Upper lobe of left lung (tissue), 6 donors: ENCODE measurements around the gene ZXDC. TPM values are rescaled to one million over a fixed set of nuclear protein-coding genes. Genes with fewer than 3 reads are reported as not detected.

Source experiments
- ATAC-seq, 2 donors: fragments of 200-7000 bp; cut with Tn5 transposase; one replicate each; pipeline ENCODE4 v1.9.1; 2022; ENCODE audit warnings: mild to moderate bottlenecking in 2 of 2, moderate library complexity in 2 of 2; ENCODE audit not compliant: low FRiP score in 2 of 2
- DNase-seq, 2 donors: peaks; one replicate each; pipeline ENCODE4 v3.0.0-alpha.2; 2019 to 2020
- H3K27ac ChIP-seq, 4 donors: fragments of 200-600 bp; sonication (generic); one replicate each; pipeline ENCODE4 v1.5.1; 2016 to 2019
- H3K27me3 ChIP-seq, 4 donors: fragments of 200-600 bp; sonication (generic); one replicate each; pipeline ENCODE4 v1.5.1; 2017 to 2019
- H3K36me3 ChIP-seq, 4 donors: fragments of 200-600 bp; sonication (generic); one replicate each; pipeline ENCODE4 v1.5.1; 2016 to 2019
- H3K4me1 ChIP-seq, 4 donors: fragments of 200-600 bp; sonication (generic); one replicate each; pipeline ENCODE4 v1.5.1; 2018 to 2019
- H3K4me3 ChIP-seq, 4 donors: fragments of 200-600 bp; sonication (generic); one replicate each; pipeline ENCODE4 v1.5.1; 2017 to 2019; ENCODE audit warnings: mild to moderate bottlenecking in 2 of 4, moderate library complexity in 1 of 4
- H3K9me3 ChIP-seq, 4 donors: fragments of 200-600 bp; sonication (generic); one replicate each; pipeline ENCODE4 v1.5.1; 2018 to 2019
- CTCF ChIP-seq, 6 experiments: fragments of 450-650 bp in 4 of 6; fragments of 200-600 bp in 2 of 6; sonication (generic) in 2 of 6; IDR thresholded peaks; one replicate each; pipeline ENCODE4 v1.5.1; 2016 to 2019; ENCODE audit warnings: antibody characterized with exemption in 6 of 6
- EP300 ChIP-seq, 4 donors: sonication (generic); formaldehyde crosslinking; IDR thresholded peaks; one replicate each; pipeline ENCODE4 v1.5.1; 2017; ENCODE audit warnings: antibody characterized with exemption in 4 of 4, control low read depth in 2 of 4
- POLR2A ChIP-seq, 4 donors: fragments of 450-650 bp; IDR thresholded peaks; one replicate each; pipeline ENCODE4 v1.5.1; 2016 to 2017; ENCODE audit warnings: antibody characterized with exemption in 4 of 4, mild to moderate bottlenecking in 2 of 4
- POLR2AphosphoS5 ChIP-seq, 2 donors: sonication (generic); formaldehyde crosslinking; IDR thresholded peaks; one replicate each; pipeline ENCODE4 v1.5.1; 2017; ENCODE audit warnings: antibody characterized with exemption in 2 of 2
- WGBS, 2 donors: methylation state at CpG; one replicate each; pipeline ENCODE4 v1.1.5; 2017 to 2018; 5-methylcytosine and 5-hydroxymethylcytosine counted together
- total RNA-seq, 6 donors: library from RNA; depleted of rRNA in 4 of 6; stranded (reverse); fragments of >200 nt in 4 of 6; gene quantifications; one replicate each; pipeline versions ENCODE4 v1.1.0 to v1.2.1, GENCODE V29; 2016 to 2021
- donor health status: DM: no; HTN: no; CAD: no; lungs with moderate emphysema.
- donor health status: DM: no; HTN: yes; CAD: no; lungs with severe emphysema.

The ZXDC gene
- total RNA-seq, 6 donors from 2014 or later = 35.9 to 112 (median 53.5) TPM

- peaks cover 7 to 95% (median 58%) of the 10 kb centered on the region in 4 donors for H3K36me3 ChIP-seq
Observed at GRCh38 chr3:126454437-126455198, 21.1 kb downstream of the ZXDC start.

GRCh38 chr3:126454025-126454424 lies 21.7 kb downstream of the ZXDC start:
- peaks cover 0 to 10% (median 0%) of the 10 kb centered on the region in 4 donors for H3K4me1 ChIP-seq
- no peaks in the 10 kb centered on the region for H3K9me3 ChIP-seq
- ATAC-seq (no peak), DNase-seq (no peak)
- 84 to 89% methylated on average over 1 of the region's 1 CpG for WGBS, 2 donors
- H3K36me3 ChIP-seq = peaks cover 7 to 95% (median 58%) of the 10 kb centered on the region in 4 donors
- H3K4me3 ChIP-seq = no peak overlapping the region
- TF ChIP-seq EP300 (IDR thresholded peaks at IDR 0.05) (no peak), POLR2A (IDR thresholded peaks at IDR 0.05) (no peak), CTCF (IDR thresholded peaks at IDR 0.05) (no peak)
- no peaks in the 10 kb centered on the region for H3K27me3 ChIP-seq
- H3K27ac ChIP-seq = no peak overlapping the region

More at GRCh38 chr3:126454437-126455198, 21.1 kb downstream of the ZXDC start:
- H3K27me3 ChIP-seq = no peaks in the 10 kb centered on the region
- peaks cover 0 to 10% (median 0%) of the 10 kb centered on the region in 4 donors for H3K4me1 ChIP-seq
- WGBS, 2 donors = 86 to 88% methylated on average over 6 of the region's 6 CpGs
- no peaks in the 10 kb centered on the region for H3K9me3 ChIP-seq
- ATAC-seq = no peak
- no peak overlapping the region for H3K4me3 ChIP-seq
- no peak for DNase-seq
- TF ChIP-seq CTCF (IDR thresholded peaks at IDR 0.05) (no peak), POLR2A (IDR thresholded peaks at IDR 0.05) (no peak), POLR2AphosphoS5 (IDR thresholded peaks at IDR 0.05) (no peak), EP300 (IDR thresholded peaks at IDR 0.05) (no peak)
- H3K27ac ChIP-seq = no peak overlapping the region

GRCh38 chr3:126452213-126452612 lies 23.5 kb downstream of the ZXDC start:
- ATAC-seq (no peak), DNase-seq (no peak)
- Histone ChIP-seq H3K27me3 (no peaks in the 10 kb centered on the region), H3K4me1 (peaks cover 0 to 10% (median 0%) of the 10 kb centered on the region in 4 donors), H3K36me3 (peaks cover 7 to 90% (median 58%) of the 10 kb centered on the region in 4 donors), H3K4me3 (no peak overlapping the region), H3K9me3 (no peaks in the 10 kb centered on the region), H3K27ac (no peak overlapping the region)
- WGBS, 2 donors = 91 to 94% methylated on average over 9 of the region's 9 CpGs
- TF ChIP-seq POLR2A (IDR thresholded peaks at IDR 0.05) (no peak), CTCF (IDR thresholded peaks at IDR 0.05) (no peak), POLR2AphosphoS5 (IDR thresholded peaks at IDR 0.05) (no peak), EP300 (IDR thresholded peaks at IDR 0.05) (no peak)

- Histone ChIP-seq H3K9me3 (no peaks in the 10 kb centered on the region), H3K4me3 (no peak overlapping the region), H3K27ac (no peak overlapping the region), H3K4me1 (peaks cover 0 to 10% (median 0%) of the 10 kb centered on the region in 4 donors), H3K27me3 (no peaks in the 10 kb centered on the region), H3K36me3 (peaks cover 7 to 83% (median 51%) of the 10 kb centered on the region in 4 donors)
- DNase-seq (no peak), ATAC-seq (no peak)
- 93 to 100% methylated on average over 5 to 12 of the region's 12 CpGs for WGBS, 2 donors
- no peak for TF ChIP-seq POLR2AphosphoS5 (IDR thresholded peaks at IDR 0.05)
Observed at GRCh38 chr3:126451511-126451910, 24.2 kb downstream of the ZXDC start.

GRCh38 chr3:126450744-126451143 lies 24.9 kb downstream of the ZXDC start:
- DNase-seq = no peak
- no peak for ATAC-seq
- WGBS, 2 donors = 97 to 100% methylated on average over 1 to 3 of the region's 3 CpGs
- peaks cover 0 to 10% (median 0%) of the 10 kb centered on the region in 4 donors for H3K4me1 ChIP-seq
- no peak overlapping the region for H3K4me3 ChIP-seq
- H3K9me3 ChIP-seq = no peaks in the 10 kb centered on the region
- no peaks in the 10 kb centered on the region for H3K27me3 ChIP-seq
- H3K36me3 ChIP-seq = peaks cover 7 to 75% (median 48%) of the 10 kb centered on the region in 4 donors
- TF ChIP-seq POLR2A (IDR thresholded peaks at IDR 0.05) (no peak), EP300 (IDR thresholded peaks at IDR 0.05) (no peak), POLR2AphosphoS5 (IDR thresholded peaks at IDR 0.05) (no peak), CTCF (IDR thresholded peaks at IDR 0.05) (no peak)
- no peak overlapping the region for H3K27ac ChIP-seq
